A204.1 (cell line): ENCODE measurements around the gene STAG1.
A peak's percentile ranks its signal among the peaks of the same experiment; 100 is the strongest.

Experiments
- FAIRE-seq: peaks from 2 replicates; lab custom pipeline; 2012; peaks lifted over from hg19 to GRCh38; lab: Jason Lieb, UNC

The STAG1 gene

GRCh38 chr3:136326316-136326715 lies 425.9 kb downstream of the STAG1 start:
- no peak for FAIRE-seq

DNA sequence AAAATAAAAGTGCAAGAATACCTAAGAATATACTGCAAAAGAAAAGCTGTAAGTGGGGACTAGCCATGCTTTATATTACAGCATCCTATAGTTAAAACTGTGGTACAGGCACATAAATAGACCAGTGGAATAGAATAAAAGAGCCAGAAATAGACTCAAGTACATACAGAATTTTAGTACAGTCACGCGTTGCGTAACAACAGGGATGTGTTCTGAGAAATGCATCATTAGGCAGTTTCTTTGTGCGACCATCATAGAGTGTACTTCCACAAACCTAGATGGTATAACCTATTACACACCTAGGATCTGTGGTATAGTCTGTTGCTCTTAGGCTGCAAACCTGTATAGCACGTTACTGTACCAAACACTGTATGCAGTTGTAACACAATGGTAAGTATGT lies 440.2 kb downstream of the STAG1 start:
- FAIRE-seq: no peak

GRCh38 chr3:136311261-136311660 lies 440.9 kb downstream of the STAG1 start:
- no peak for FAIRE-seq

DNA sequence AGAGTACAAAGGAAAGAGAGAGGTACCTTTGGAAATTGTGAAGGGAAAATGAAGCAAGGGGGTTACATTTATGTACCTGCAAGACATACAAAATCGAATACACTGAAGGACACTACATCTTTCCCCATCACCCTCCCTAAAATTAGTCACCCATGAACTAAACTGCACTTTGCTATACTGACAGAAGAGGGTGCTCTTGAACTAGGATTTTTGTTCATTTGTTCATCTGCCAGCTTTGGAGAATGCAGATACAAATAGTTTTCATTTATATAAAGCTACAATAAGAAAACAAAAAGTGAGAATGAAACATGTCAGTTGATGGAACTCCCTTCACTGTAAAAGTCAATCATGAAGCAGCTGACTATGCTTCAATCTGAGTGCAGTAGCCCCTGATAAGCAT lies 446.3 kb downstream of the STAG1 start:
- peak; percentile 93 for FAIRE-seq

- FAIRE-seq: no peak
Measured at GRCh38 chr3:136300444-136300843, 451.7 kb downstream of the STAG1 start.

GRCh38 chr3:136297826-136298225 lies 454.4 kb downstream of the STAG1 start:
- FAIRE-seq: no peak

GRCh38 chr3:136296960-136297359 lies 455.2 kb downstream of the STAG1 start:
- FAIRE-seq: no peak

- no peak for FAIRE-seq
Measured at GRCh38 chr3:136294176-136294575, 458.0 kb downstream of the STAG1 start.

DNA sequence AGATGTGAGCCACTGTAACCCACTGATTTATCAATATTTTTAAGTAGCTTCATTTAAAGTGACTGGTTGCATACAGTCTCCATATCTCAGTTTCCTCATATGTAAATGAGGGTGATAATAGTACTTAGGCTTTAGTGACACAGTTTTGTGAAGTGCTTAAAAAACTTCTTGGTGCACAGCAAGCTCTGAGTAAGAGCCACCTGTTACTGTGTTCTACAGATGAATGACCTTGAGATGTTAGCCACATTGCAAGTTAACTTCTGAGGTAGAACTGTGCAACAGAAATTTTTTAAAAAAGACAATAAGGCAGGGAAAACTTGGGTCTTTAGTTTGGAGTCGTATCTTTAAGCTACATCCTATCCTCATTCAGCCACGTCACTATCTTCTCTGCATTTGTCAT lies 458.9 kb downstream of the STAG1 start:
- FAIRE-seq: no peak

- no peak for FAIRE-seq
Measured at GRCh38 chr3:136292500-136292899, 459.7 kb downstream of the STAG1 start.

GRCh38 chr3:136291302-136291701 lies 460.9 kb downstream of the STAG1 start:
- FAIRE-seq: no peak
